ENCODE results near the gene CD33. TPM values are rescaled to one million over a fixed set of nuclear protein-coding genes. Genes with fewer than 3 reads are reported as not detected.
"Not testable (repeated sequence)": the region's sequence is repeated elsewhere in the genome, so short reads cannot be mapped to it uniquely, and the experiment has no call there.

CD33 gene
- polyA plus RNA-seq, 3 donors, result 1.8 to 2.5 (median 2.3) TPM

- DNase-seq, result no peak
These were observed 17.1 kb upstream of the CD33 start for GRCh38 chr19:51207747-51208146.

- no peak for DNase-seq
These were observed 14.6 kb upstream of the CD33 start for GRCh38 chr19:51210191-51210784.

- not testable (repeated sequence) for DNase-seq
These were observed 14.0 kb upstream of the CD33 start for GRCh38 chr19:51210874-51211361.

GRCh38 chr19:51211833-51212232 is 13.0 kb upstream of the CD33 start:
- no peak for DNase-seq

- DNase-seq, result no peak
These were observed 5.6 kb upstream of the CD33 start for GRCh38 chr19:51219307-51219706.

GRCh38 chr19:51219971-51220370 is 4.9 kb upstream of the CD33 start:
- no peak for DNase-seq

- DNase-seq, result no peak
These were observed 3.9 kb upstream of the CD33 start for GRCh38 chr19:51220996-51221395.

GRCh38 chr19:51224163-51224641 is 678 bp upstream of the CD33 start:
- DNase-seq, result no peak

- DNase-seq, result no peak
These were observed 1.2 kb downstream of the CD33 start for GRCh38 chr19:51226067-51226466.

- no peak for DNase-seq
These were observed 2.4 kb downstream of the CD33 start for GRCh38 chr19:51227326-51227725.

- no peak for DNase-seq
These were observed 3.1 kb downstream of the CD33 start for GRCh38 chr19:51227966-51228365.

- DNase-seq, result no peak
These were observed 16.0 kb downstream of the CD33 start for GRCh38 chr19:51240866-51241265.

- no peak for DNase-seq
These were observed 18.2 kb downstream of the CD33 start for GRCh38 chr19:51242881-51243630.

GRCh38 chr19:51246164-51246552 is 21.3 kb downstream of the CD33 start:
- no peak for DNase-seq

- DNase-seq, result no peak
These were observed 23.2 kb downstream of the CD33 start for GRCh38 chr19:51247972-51248590.

- DNase-seq, result no peak
These were observed 26.0 kb downstream of the CD33 start, which contains the start of gene SIGLECL1 for GRCh38 chr19:51250786-51251467. Gene SIGLECL1 (plus strand): TSS chr19:51251080. CDS start chr19:51264073, 12,993 bp downstream.

GRCh38 chr19:51251468-51251820 is 26.6 kb downstream of the CD33 start:
- DNase-seq, result no peak

- DNase-seq, result no peak
These were observed 27.6 kb downstream of the CD33 start for GRCh38 chr19:51252306-51253079.

- DNase-seq, result no peak
These were observed 28.4 kb downstream of the CD33 start for GRCh38 chr19:51253088-51253806.

- DNase-seq, result no peak
These were observed 31.3 kb downstream of the CD33 start for GRCh38 chr19:51256155-51256625.

GRCh38 chr19:51257471-51257870 is 32.6 kb downstream of the CD33 start:
- no peak for DNase-seq
